WERI-Rb-1 (cell line): ENCODE results near the gene STAP1.
"Not testable (repeated sequence)": the region's sequence is repeated elsewhere in the genome, so short reads cannot be mapped to it uniquely, and the experiment has no call there.

Experiments
- DNase-seq: peaks from one replicate; pipeline ENCODE4 v3.0.0-alpha.2; 2020
- H3K27ac ChIP-seq: fragments of 250-450 bp; sonication (Bioruptor Pico); 2 replicates; pipeline ENCODE4 v1.5.1; 2020; ENCODE audit warnings: mild to moderate bottlenecking, moderate library complexity
- H3K27me3 ChIP-seq: fragments of 250-450 bp; sonication (Bioruptor Pico); 2 replicates; pipeline ENCODE4 v1.5.1; 2021; ENCODE audit warnings: mild to moderate bottlenecking, low read depth, moderate library complexity; ENCODE audit not compliant: insufficient read depth, severe bottlenecking
- H3K36me3 ChIP-seq: fragments of 250-450 bp; sonication (Bioruptor Pico); 2 replicates; pipeline ENCODE4 v1.5.1; 2020; ENCODE audit warnings: mild to moderate bottlenecking, moderate library complexity
- H3K4me3 ChIP-seq: 2 replicates; pipeline ENCODE4 v1.5.1; 2011; ENCODE audit warnings: low read depth, mild to moderate bottlenecking, control low read depth, low read length
- H3K9me3 ChIP-seq: fragments of 250-450 bp; sonication (Bioruptor Pico); 2 replicates; pipeline ENCODE4 v1.5.1; 2021; ENCODE audit warnings: mild to moderate bottlenecking, moderate library complexity; ENCODE audit not compliant: severe bottlenecking
- CTCF ChIP-seq: IDR thresholded peaks from 2 replicates; pipeline ENCODE4 v1.5.1; 2011; ENCODE audit warnings: low read depth, mild to moderate bottlenecking, control low read depth, inconsistent platforms, low read length

The STAP1 gene

GRCh38 chr4:67558493-67558892 lies at the start of gene STAP1:
TSS of gene STAP1 (plus strand) at chr4:67558727. CDS start at chr4:67558810, 83 bp downstream.
- no peaks in the 10 kb centered on the region for H3K36me3 ChIP-seq
- TF ChIP-seq CTCF = no peak
- H3K27ac ChIP-seq = no peak within 1 kb of the TSS
- no peaks in the 10 kb centered on the region for H3K27me3 ChIP-seq
- H3K9me3 ChIP-seq = no peaks in the 10 kb centered on the region
- no peak within 1 kb of the TSS for H3K4me3 ChIP-seq
- no peak for DNase-seq

GRCh38 chr4:67512501-67512900 lies 46.0 kb upstream of the STAP1 start:
- Histone ChIP-seq H3K4me3 (no peak overlapping the region), H3K9me3 (no peaks in the 10 kb centered on the region), H3K27me3 (no peaks in the 10 kb centered on the region), H3K36me3 (peaks cover 54% of the 10 kb centered on the region), H3K27ac (no peak overlapping the region)
- DNase-seq = no peak
- no peak for TF ChIP-seq CTCF

- Histone ChIP-seq H3K27me3 (no peaks in the 10 kb centered on the region), H3K9me3 (no peaks in the 10 kb centered on the region), H3K36me3 (peaks cover 22% of the 10 kb centered on the region), H3K4me3 (no peak overlapping the region), H3K27ac (no peak overlapping the region)
- no peak for DNase-seq
- no peak for TF ChIP-seq CTCF
These were observed 38.4 kb upstream of the STAP1 start for GRCh38 chr4:67520141-67520540.

- H3K4me3 ChIP-seq = no peak overlapping the region
- no peak overlapping the region for H3K27ac ChIP-seq
- H3K36me3 ChIP-seq = peaks cover 16% of the 10 kb centered on the region
- TF ChIP-seq CTCF = no peak
- no peak for DNase-seq
- H3K9me3 ChIP-seq = no peaks in the 10 kb centered on the region
- H3K27me3 ChIP-seq = no peaks in the 10 kb centered on the region
These were observed 37.0 kb upstream of the STAP1 start for GRCh38 chr4:67521506-67521905.

- no peaks in the 10 kb centered on the region for H3K27me3 ChIP-seq
- no peak for DNase-seq
- H3K9me3 ChIP-seq = no peaks in the 10 kb centered on the region
- no peak overlapping the region for H3K4me3 ChIP-seq
- peaks cover 13% of the 10 kb centered on the region for H3K36me3 ChIP-seq
- H3K27ac ChIP-seq = no peak overlapping the region
- no peak for TF ChIP-seq CTCF
These were observed 36.3 kb upstream of the STAP1 start for GRCh38 chr4:67522230-67522629.

- no peak overlapping the region for H3K4me3 ChIP-seq
- no peak overlapping the region for H3K27ac ChIP-seq
- no peaks in the 10 kb centered on the region for H3K27me3 ChIP-seq
- DNase-seq = no peak
- no peak for TF ChIP-seq CTCF
- H3K9me3 ChIP-seq = no peaks in the 10 kb centered on the region
- peaks cover 7% of the 10 kb centered on the region; the same call in 1 of the 2 replicates for H3K36me3 ChIP-seq
These were observed 35.5 kb upstream of the STAP1 start for GRCh38 chr4:67522851-67523671.

- H3K27ac ChIP-seq, DNase-seq, H3K27me3 ChIP-seq, H3K36me3 ChIP-seq, H3K4me3 ChIP-seq, H3K9me3 ChIP-seq: not testable (repeated sequence)
These were observed 34.4 kb upstream of the STAP1 start for GRCh38 chr4:67524140-67524539.
